Activated naive CD8-positive, alpha-beta T cell treated with anti-CD3 and anti-CD28 coated beads, Interleukin-2, amount 50 U/mL, for 16 hours (primary cell): Measurements from ENCODE around the gene LRP5.

ENCODE experiments used
- DNase-seq: peaks from one replicate; pipeline ENCODE4 v3.0.0-alpha.2; 2020; ENCODE audit warnings: low read depth, low spot score

The LRP5 gene

GRCh38 chr11:68308068-68308467 is 4.3 kb upstream of the LRP5 start:
- DNase-seq = no peak

- no peak for DNase-seq
Observed at GRCh38 chr11:68309621-68310185, 2.7 kb upstream of the LRP5 start.

- DNase-seq = no peak
Observed at GRCh38 chr11:68311160-68312116, 953 bp upstream of the LRP5 start.

DNA sequence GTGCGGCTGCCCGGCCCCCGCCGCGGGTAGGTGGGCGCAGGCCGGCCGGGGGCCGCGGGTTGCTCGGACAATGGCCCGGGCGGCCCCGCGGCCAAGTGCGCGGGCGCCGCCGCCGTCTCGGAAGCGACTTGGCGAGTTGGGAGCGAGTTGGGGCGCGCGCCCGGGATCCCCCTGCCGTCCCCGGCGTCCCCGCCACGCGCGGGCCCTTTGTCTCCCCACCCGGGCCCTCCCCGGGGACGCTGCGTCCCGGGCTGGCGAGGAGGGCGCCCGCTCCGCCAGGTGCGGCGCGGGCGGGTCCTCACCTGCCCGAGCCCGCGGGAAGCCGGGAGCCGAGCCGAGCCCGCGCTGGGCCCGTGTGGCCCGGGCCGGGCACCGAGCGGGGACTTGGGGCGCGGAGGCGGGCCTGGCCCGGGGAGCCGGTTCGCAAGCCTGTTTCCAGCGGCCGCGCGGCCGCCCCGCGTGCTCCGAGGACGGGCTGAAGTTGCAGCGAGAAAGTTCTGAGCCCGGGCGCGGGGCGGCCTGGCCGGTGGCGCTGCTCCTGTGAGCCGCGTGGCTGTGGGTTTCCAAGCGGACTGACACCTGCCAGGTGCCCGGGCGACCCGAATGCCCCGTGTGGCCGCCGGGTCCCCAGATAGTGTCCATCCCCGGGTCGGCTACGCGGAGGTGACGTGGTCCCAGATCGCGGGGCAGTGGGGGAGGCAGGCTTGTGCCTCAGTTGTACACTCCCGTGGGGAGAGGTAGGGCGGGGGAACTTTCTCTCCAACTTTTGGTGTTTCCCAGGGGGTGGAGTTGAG is 586 bp downstream of the LRP5 start:
- DNase-seq = no peak

DNA sequence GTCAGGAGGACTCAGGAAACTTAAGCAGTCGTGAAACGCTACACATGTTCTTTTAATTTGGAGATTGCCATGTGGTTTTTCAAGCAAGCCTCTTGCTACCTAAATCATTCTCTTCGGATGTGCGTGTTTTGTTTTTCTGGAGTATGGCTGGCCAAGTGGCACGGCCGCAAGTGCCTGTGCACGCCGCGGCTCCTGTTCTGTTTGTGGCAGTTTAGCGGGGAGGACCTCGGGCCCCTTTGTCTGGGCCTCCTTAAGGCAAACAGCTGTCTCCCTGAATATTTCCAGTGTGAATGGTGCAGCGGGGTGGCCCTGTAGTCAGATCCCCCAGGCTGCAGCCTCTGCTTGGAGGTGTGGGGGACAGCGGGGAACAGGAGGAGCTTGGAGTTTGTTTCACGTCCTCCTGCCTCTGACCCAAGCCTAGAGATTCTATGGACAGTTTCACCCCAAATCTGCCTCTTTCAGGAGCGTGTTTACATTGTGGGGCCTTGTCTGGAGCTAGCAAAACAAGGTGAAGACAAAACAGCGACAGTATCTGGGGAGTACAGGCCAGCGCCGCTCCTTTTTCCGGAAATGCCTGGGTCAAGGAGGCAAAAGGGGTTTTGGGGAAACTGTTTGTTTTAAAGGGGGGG is 1.3 kb downstream of the LRP5 start:
- DNase-seq = no peak

GRCh38 chr11:68314203-68315170 is 2.1 kb downstream of the LRP5 start:
- DNase-seq = no peak

DNA sequence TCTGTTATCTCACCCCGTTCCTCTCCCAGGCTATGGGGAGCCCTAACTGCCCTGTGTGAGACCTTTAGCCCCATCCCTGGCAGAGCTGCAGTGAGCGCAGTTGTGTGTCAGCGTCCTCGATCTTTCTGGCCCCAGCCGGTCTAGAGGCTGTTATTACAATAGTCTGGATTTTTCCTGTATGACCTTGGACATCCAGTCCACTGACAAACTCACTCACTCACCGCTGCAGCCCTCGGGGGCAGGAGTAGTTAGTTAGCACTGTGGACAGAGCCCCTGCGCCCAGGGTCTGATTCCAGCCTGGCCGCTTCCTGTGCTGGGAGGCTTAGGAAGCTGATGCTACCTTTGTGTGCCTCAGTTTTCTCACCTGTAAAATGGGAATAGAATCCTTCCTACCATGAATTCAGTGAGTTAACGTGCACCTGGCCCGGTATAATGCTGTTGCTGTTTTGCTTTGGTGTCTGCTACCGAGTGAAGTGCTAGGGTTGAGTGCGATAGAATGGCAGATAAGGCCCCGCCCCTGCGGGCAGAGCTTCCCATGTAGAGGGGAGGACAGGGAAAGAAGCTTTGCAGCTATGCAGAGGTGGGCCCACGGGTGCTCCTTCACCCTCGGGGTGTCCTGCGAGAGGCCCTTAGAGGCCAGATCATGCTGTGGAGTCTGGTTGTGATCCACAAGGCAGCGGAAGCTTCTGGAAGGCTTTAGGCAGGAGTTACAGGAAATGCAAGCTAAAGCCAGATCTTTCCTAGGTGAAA is 3.0 kb downstream of the LRP5 start:
- no peak for DNase-seq

- no peak for DNase-seq
Observed at GRCh38 chr11:68317147-68317785, 4.9 kb downstream of the LRP5 start.

GRCh38 chr11:68321293-68322051 is 9.1 kb downstream of the LRP5 start:
- DNase-seq = no peak

GRCh38 chr11:68322052-68322430 is 9.7 kb downstream of the LRP5 start:
- DNase-seq = no peak

- DNase-seq = no peak
Observed at GRCh38 chr11:68324241-68324640, 11.8 kb downstream of the LRP5 start.

DNA sequence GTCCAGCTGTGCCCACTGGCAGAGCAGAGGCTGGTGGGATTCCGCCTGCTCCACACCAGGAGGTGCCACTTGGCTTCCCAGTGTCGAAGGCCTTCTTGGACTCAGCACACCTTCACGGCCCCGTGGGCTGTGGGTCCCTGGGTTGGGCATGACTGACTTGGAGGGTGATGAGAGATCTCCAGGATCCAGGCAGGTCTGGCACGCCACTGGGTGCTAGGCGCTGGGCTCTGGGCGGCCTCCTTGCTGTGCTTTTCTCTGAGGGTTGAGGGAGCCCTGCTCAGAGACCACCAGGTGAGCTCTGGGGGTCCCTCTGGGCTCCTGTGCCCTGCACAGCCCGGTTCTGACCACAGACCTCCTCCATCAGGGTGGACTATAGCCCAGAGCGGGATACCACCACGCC is 12.3 kb downstream of the LRP5 start:
- DNase-seq = no peak

DNA sequence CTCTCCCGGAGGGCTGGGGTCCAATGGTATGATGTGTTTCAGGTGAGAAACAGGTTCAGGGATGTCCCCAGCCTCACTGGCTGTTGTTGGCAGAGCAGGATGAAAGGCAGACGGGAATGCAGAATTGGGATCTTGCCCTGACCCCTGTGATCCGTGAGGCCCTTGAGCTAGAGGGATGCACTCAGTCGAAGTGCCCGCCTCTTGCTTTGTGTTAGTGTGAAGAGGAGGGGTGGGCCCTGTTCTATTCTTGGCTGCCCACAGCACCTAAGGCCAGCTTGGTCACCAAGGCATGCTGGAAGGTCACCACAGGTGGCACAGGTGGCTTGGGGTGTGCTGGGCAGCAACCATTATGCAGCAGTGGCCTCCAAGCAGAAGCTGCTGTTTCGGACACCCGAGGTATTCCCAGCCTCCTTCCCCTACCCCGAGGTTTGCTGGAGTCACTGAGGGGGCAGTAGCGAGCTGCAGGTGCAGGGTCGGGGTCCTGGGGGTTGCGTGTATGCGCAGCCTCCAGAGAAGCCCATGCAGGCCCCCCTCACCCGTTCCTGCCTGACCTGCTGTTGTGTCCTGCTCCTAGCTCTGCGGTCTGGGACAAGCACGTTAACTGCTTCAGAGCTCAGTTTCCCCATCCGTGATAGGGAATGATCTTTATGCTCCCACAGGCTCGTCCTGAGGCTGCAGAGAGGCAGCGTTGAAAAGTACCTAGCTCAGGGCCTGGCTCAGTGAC is 13.0 kb downstream of the LRP5 start:
- DNase-seq = no peak

DNA sequence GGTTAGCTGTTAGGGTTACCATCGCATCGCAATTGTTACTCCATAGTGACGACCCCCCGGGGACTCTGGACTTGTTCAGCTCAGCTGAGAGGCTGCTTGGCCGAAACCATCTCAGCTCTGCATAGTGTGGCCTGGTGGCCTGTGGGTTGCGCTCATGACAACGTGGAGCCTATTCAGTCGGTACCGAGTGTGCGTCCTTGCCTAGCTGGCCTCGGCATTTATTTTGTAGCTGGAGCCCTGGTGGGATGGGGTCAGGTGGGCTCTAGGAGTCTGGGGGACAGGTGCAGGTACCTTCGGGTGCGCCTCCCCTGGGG is 13.5 kb downstream of the LRP5 start:
- DNase-seq = no peak

- DNase-seq = no peak
Observed at GRCh38 chr11:68326334-68327215, 14.2 kb downstream of the LRP5 start.

- DNase-seq = no peak
Observed at GRCh38 chr11:68327586-68328370, 15.4 kb downstream of the LRP5 start.
